Colon (tissue), 2 donors: ENCODE data around the gene EFCAB12.

Experiments
- FAIRE-seq: peaks from 2 replicates; lab custom pipeline; 2012; peaks lifted over from hg19 to GRCh38; lab: Jason Lieb, UNC
- donor health status: control.
- donor health status: control.

Gene EFCAB12

GRCh38 chr3:129445471-129445870 lies 17.0 kb upstream of the EFCAB12 start:
- FAIRE-seq: no peak

GRCh38 chr3:129442947-129443346 lies 14.5 kb upstream of the EFCAB12 start:
- no peak for FAIRE-seq

- FAIRE-seq: no peak
Measured at GRCh38 chr3:129442486-129442885, 14.1 kb upstream of the EFCAB12 start.

- FAIRE-seq: no peak
Measured at GRCh38 chr3:129441782-129442181, 13.3 kb upstream of the EFCAB12 start.

- no peak for FAIRE-seq
Measured at GRCh38 chr3:129441215-129441614, 12.8 kb upstream of the EFCAB12 start.

GRCh38 chr3:129440618-129441190 lies 12.3 kb upstream of the EFCAB12 start:
- FAIRE-seq: no peak

- FAIRE-seq: peak; percentile 64
Measured at GRCh38 chr3:129439817-129440617, 11.6 kb upstream of the EFCAB12 start, which contains the start of the genes IFT122 and MBD4. IFT122 (plus strand) TSS chr3:129440224; CDS start chr3:129440331, 107 bp downstream. MBD4 (minus strand) TSS chr3:129439948; CDS start chr3:129439833, 115 bp downstream.

DNA sequence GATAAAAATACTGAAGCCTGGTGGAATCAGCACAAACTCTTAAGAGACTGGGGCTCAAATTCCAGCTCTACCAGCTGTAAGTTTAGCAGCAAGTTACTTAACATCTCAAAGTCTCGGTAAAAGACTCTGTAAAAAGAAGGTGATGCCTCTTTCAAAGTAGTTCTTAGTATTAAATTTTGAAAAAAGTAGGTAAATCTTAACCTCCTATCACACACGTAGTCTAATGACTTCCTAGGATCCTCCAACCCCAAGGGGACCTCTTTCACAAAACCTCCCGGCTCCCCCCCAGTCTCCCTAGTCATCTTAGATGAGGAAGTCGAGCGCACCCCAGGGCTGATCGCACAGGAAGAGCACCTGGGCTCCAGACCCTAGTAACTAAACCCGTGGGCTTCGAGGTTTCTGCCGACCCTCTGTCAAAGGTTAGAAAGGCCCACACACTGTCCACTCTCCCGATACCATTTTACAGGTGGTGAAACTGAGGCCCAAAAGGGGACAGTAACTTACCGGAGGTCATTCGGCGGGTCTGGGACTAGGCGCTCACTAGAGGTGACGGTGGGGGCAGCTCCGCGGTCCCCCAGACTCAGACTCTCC lies 10.9 kb upstream of the EFCAB12 start:
- no peak for FAIRE-seq

DNA sequence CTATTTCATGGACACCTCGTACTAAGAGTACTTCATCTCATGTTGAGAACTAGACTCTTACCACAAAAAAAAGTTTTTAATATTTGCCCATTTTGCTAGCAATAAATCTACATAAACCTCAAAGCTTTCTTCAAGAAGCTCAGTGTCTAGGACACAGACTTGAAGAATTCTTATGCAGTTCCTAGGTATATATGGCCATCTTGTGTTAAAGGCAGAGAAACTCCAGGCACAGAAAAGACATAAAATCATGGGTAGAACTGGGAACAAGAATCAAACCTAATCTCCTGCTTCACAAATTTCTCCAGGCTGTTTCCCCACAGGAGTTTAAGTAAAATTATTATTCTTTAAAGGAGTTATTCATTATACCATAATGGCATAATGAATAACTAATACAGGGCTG lies 6.9 kb upstream of the EFCAB12 start:
- FAIRE-seq: no peak

DNA sequence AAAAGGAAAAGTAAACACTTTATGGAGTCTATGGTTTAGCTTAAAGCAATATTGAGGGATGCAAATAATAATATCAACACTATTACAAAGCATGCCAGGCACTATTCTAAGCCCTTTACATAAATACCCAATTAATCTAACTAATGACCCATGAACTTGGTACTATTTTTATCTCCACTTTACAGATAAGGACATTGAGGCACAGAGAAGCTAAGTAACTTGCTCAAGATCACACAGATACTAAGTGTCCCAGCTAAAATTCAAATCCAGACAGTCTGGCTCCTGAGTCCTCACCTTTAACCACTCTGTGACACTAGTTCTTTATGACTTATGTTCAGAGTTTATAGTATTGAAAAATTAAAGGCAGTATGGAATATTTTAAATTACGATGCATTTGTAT lies 5.7 kb upstream of the EFCAB12 start:
- no peak for FAIRE-seq

DNA sequence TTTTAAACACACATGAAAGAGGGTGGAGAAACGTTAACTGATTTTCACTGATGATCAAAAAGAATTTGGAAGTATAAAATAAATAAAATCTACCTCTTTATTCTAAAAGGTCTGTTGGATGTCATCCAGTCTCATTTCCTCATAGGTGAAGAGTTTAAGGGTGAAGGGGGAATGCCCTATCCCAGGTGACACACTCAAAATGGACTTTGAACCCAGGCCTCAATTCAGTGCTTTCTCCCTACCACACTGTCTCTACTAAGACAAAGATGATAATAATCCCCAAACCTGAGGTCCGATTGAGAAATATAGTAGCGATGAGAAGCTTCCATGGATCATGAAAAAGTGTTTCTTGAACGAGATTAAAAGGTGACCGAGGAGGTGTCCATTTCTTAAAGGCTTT lies 5.1 kb upstream of the EFCAB12 start:
- FAIRE-seq: no peak

GRCh38 chr3:129432671-129433070 lies 4.2 kb upstream of the EFCAB12 start:
- FAIRE-seq: no peak

DNA sequence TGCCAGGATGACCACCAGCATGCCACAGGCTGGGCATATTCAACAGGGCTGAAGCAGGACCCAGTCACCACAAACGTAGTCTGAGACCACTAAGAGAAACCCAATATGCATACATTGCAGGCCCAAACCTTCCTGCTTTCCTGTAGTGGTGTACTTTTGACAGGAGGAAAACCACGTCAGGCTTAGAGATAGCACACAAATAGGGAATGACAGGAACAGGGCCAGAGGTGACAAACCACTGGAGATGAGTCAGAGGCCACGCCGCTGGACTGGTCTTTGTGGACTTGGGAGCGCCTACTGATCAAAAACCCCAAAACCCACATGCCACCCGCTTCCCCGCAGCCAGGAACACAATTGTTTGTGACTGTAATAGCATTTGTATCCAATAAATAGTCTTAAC lies 3.6 kb upstream of the EFCAB12 start:
- FAIRE-seq: no peak

GRCh38 chr3:129429602-129430001 lies 1.2 kb upstream of the EFCAB12 start:
- FAIRE-seq: no peak

- no peak for FAIRE-seq
Measured at GRCh38 chr3:129429080-129429451, 630 bp upstream of the EFCAB12 start.

DNA sequence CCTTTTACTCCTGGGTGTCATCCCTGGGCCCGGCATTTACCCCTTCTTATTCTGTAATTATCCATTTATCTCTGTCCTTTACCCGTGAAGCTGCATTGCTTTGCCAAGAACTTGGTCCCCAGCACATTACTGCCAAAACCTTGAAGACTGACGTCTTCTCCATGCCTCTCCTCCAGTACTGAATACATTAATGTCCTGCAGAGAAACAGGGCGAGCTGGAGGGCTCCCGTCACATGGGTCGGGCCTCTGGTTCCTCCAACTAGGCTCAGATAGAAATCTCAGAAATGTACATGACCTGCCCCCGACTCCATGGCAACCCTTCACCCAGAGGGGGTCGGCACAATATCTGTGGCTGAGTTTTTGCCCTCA lies 445 bp downstream of the EFCAB12 start:
- FAIRE-seq: no peak

GRCh38 chr3:129425619-129426018 lies 2.8 kb downstream of the EFCAB12 start:
- no peak for FAIRE-seq

DNA sequence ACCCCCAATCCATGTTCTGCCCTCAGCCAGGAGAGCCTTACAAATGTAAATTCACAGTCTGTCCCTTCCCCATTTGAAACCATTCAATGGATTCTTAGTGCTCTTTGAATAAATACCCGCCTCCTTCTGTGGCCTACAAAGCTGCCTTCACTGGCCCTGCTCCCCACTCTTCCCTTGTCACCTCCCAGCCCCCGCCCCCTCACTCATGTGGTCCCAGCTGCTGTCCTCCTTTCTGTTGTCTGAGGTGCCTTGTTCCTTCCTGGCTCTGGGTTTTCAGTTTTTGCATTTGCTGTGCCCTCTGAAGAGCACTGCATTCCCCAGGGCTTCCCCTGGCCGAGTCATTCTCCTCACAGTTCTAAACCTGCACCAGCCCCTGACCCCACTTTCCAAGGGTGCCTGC lies 3.2 kb downstream of the EFCAB12 start:
- no peak for FAIRE-seq

- no peak for FAIRE-seq
Measured at GRCh38 chr3:129424185-129424841, 4.1 kb downstream of the EFCAB12 start.

DNA sequence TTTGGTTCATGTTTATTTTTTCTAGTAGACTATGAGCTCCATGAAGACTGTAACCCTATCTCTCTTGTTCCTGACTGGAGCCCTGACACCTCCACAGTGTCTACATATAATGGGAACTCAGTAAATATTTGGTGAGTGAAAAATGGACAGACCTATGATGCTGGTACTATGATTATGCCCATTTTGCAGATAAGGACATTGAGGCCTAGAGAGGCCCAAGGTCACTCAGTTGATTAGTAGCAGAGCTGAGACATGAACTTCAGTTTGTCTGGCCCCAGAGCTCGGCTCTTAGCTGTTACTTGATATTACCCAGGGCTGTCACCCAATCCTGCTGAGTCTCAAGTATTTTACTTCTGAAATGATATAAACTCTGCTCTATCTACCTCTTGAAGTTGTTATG lies 5.5 kb downstream of the EFCAB12 start:
- no peak for FAIRE-seq

GRCh38 chr3:129421988-129422745 lies 6.3 kb downstream of the EFCAB12 start:
- no peak for FAIRE-seq

DNA sequence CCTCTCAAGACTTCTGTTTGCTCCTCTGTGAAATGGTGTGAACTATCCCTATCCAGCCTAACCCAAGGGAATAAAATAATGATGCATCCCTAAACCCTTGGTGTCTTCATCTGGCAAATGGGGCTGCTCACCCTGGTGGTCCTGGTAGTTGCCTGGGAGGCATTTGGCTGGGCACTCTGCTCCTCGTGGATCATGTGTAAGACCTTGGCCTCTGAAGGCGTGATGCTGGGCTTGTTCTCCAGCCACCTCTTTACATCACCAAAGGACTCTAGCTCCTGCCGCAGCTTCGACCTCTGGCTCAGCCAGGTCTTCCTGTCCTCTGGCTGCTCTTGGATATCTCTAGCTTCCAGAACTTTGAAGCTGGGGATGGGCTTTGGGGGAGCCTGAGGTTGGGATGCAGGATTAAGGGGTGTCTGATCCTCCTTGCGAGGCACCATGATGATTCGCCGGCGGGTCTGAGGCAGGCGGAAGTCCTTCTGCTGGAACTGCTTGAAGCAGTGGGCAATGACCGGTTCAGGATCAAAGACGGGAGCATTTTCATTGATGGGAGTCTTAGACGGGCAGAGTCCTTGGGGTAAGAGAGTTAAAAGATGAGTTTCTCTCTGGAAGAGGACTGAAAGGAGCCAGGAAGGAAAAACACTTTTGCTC lies 7.1 kb downstream of the EFCAB12 start:
- no peak for FAIRE-seq
